ENCODE data around the gene MAPK1. TPM values are rescaled to one million over a fixed set of nuclear protein-coding genes. Genes with fewer than 3 reads are reported as not detected.

MAPK1 gene
- total RNA-seq, 1 experiment from 2014 or later, result 90.3 TPM

GRCh38 chr22:21841422-21841821 is 26.0 kb downstream of the MAPK1 start:
- no peak overlapping the region for H3K18ac ChIP-seq (ENCODE audit: insufficient read length, low read depth, low read length)
- H3K56ac ChIP-seq (ENCODE audit: insufficient read length, low read depth, low read length), result no peak overlapping the region
- H3K27ac ChIP-seq (ENCODE audit: insufficient read length, low read depth, low read length), result no peak overlapping the region
- no peak overlapping the region for H2BK20ac ChIP-seq (ENCODE audit: low read depth, low read length, poor library complexity, severe bottlenecking)
- no peak overlapping the region for H3K4me3 Mint-ChIP-seq
- no peak overlapping the region for H2BK120ac ChIP-seq (ENCODE audit: low read depth, low read length, poor library complexity, severe bottlenecking)
- no peak overlapping the region for H2BK15ac ChIP-seq (ENCODE audit: low read depth, low read length)
- H3K4ac ChIP-seq (ENCODE audit: low read depth, low read length), result no peak overlapping the region
- H3K27ac Mint-ChIP-seq, result no peak overlapping the region
- H3K23me2 ChIP-seq (ENCODE audit: insufficient read length, low read depth, low read length, poor library complexity, severe bottlenecking), result no peaks in the 10 kb centered on the region
- H3K4me1 Mint-ChIP-seq, result peaks cover 11 to 16% of the 10 kb centered on the region in 2 experiments
- no peak overlapping the region for H2AFZ ChIP-seq (ENCODE audit: low read length)
- H3K27me3 Mint-ChIP-seq (ENCODE audit: low read depth), result no peaks in the 10 kb centered on the region
- no peaks in the 10 kb centered on the region; a peak in 1 of 5 replicates for H3K9me3 Mint-ChIP-seq
- no peak overlapping the region for H4K91ac ChIP-seq (ENCODE audit: insufficient read length, low read depth, low read length)
- H3K79me2 ChIP-seq (ENCODE audit: insufficient read depth, low read length), result peaks cover 25% of the 10 kb centered on the region; the same call in 1 of the 2 replicates
- H3K9ac ChIP-seq (ENCODE audit: extremely low read depth, insufficient read length, low read length), result no peak overlapping the region
- no peak overlapping the region for H4K5ac ChIP-seq (ENCODE audit: insufficient read length, low read depth, low read length)
- H3K4me1 ChIP-seq (ENCODE audit: insufficient read depth, low read length), result no peaks in the 10 kb centered on the region
- no peaks in the 10 kb centered on the region for H3K27me3 ChIP-seq (ENCODE audit: insufficient read depth, low read length)
- H3K79me1 ChIP-seq (ENCODE audit: insufficient read depth, low read depth, low read length, poor library complexity, severe bottlenecking), result peaks cover 14% of the 10 kb centered on the region
- H3T11ph ChIP-seq (ENCODE audit: low read length), result no peak overlapping the region
- H3K4me2 ChIP-seq (ENCODE audit: insufficient read depth, insufficient read length, low read length), result no peak overlapping the region
- H2BK5ac ChIP-seq (ENCODE audit: insufficient read length, low read length), result no peak overlapping the region
- DNase-seq, result no peak
- no peaks in the 10 kb centered on the region for H3K9me3 ChIP-seq (ENCODE audit: control insufficient read depth, low read depth, low read length)
- H4K8ac ChIP-seq (replicated peaks; ENCODE audit: insufficient read length, low read depth, low read length), result no peak overlapping the region
- no peak for TF ChIP-seq CTCF (conservative IDR thresholded peaks at IDR 0.05)
- no CpG with 5 or more reads among the region's 2 CpGs for WGBS (ENCODE audit: extremely low coverage, insufficient read length, low lambda C conversion rate)
- no peak overlapping the region for H2AK5ac ChIP-seq (ENCODE audit: insufficient read length, low read length)
- H4K20me1 ChIP-seq (ENCODE audit: control insufficient read depth, insufficient read depth, insufficient read length), result no peaks in the 10 kb centered on the region
- H3K36me3 Mint-ChIP-seq (ENCODE audit: insufficient read depth in 1 of 3, low read depth in 3 of 3), result peaks cover 0 to 5% (median 0%) of the 10 kb centered on the region in 3 experiments; a peak in 2 of 7 replicates
- H3K14ac ChIP-seq (ENCODE audit: insufficient read depth, low read length), result no peak overlapping the region
- no peak overlapping the region for H2BK12ac ChIP-seq (ENCODE audit: insufficient read length, low read depth, low read length)
- H3K23ac ChIP-seq (ENCODE audit: insufficient read length, low read depth, low read length), result no peak overlapping the region

Measured in H9 (cell line).